ENCODE results near the gene MSX2. TPM values are rescaled to one million over a fixed set of nuclear protein-coding genes. Genes with fewer than 3 reads are reported as not detected.

MSX2 gene
- total RNA-seq (2021; ENCODE audit: unreplicated experiment) = 11.3 TPM
- polyA plus RNA-seq (2012) = 3.9 and 4.4 TPM in 2 replicates
- Bru-seq, nascent RNA = percentile 60 among the genes with signal in this experiment
- percentile 33 among the genes with signal in this experiment for BruChase-seq, experiment 1, labeled RNA remaining after a 6-hour chase
- percentile 71 among the genes with signal in this experiment for BruChase-seq, experiment 2, labeled RNA remaining after a 2-hour chase
- long read RNA-seq, transcript MSX2-201 (2 exons, 2,241 nt) = major isoform, 15 of 17 reads
- long read RNA-seq, partial matches to known transcripts = 0 of 17 reads
- long read RNA-seq, other reads (novel, unspliced or antisense) = 1 of 17 reads

DNA sequence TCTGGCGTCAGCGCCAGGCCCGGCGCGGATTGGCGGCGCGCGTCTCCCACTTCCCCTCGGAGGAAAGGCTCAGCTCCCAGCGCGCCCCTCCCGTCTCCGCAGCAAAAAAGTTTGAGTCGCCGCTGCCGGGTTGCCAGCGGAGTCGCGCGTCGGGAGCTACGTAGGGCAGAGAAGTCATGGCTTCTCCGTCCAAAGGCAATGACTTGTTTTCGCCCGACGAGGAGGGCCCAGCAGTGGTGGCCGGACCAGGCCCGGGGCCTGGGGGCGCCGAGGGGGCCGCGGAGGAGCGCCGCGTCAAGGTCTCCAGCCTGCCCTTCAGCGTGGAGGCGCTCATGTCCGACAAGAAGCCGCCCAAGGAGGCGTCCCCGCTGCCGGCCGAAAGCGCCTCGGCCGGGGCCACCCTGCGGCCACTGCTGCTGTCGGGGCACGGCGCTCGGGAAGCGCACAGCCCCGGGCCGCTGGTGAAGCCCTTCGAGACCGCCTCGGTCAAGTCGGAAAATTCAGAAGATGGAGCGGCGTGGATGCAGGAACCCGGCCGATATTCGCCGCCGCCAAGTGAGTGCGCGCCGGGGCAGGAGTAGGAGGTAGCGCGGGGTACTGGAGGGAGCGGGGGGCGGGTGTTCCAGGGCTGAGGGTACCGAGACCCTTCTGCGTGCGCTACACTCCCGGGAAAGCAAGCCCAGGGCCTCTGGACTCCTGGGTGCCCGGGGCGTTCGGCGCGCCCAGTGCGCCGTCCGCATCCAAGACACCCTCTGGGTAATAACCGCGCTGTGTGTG, at the start of gene MSX2:
MSX2 (plus strand) TSS at position 99 of the 777 bp plus-strand sequence; CDS start at position 177, 78 bp downstream.
- no peaks in the 10 kb centered on the region for H4K20me1 ChIP-seq (ENCODE audit: insufficient read depth)
- TF ChIP-seq YY1 (IDR thresholded peaks at IDR 0.05; ENCODE audit: extremely low read depth, insufficient replicate concordance, low read depth, low read length) (peak; percentile 32), ELF1 (IDR thresholded peaks at IDR 0.05; ENCODE audit: borderline replicate concordance, low read depth) (no peak), ZFX (IDR thresholded peaks at IDR 0.05) (peak; percentile 57), POLR2AphosphoS5 (IDR thresholded peaks at IDR 0.05; ENCODE audit: low read depth, low read length) (peak; percentile 83)
- TF ChIP-seq, protein P1, sequence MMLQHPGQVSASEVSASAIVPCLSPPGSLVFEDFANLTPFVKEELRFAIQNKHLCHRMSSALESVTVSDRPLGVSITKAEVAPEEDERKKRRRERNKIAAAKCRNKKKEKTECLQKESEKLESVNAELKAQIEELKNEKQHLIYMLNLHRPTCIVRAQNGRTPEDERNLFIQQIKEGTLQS (IDR thresholded peaks at IDR 0.05) = no peak
- TF ChIP-seq, protein P2, sequence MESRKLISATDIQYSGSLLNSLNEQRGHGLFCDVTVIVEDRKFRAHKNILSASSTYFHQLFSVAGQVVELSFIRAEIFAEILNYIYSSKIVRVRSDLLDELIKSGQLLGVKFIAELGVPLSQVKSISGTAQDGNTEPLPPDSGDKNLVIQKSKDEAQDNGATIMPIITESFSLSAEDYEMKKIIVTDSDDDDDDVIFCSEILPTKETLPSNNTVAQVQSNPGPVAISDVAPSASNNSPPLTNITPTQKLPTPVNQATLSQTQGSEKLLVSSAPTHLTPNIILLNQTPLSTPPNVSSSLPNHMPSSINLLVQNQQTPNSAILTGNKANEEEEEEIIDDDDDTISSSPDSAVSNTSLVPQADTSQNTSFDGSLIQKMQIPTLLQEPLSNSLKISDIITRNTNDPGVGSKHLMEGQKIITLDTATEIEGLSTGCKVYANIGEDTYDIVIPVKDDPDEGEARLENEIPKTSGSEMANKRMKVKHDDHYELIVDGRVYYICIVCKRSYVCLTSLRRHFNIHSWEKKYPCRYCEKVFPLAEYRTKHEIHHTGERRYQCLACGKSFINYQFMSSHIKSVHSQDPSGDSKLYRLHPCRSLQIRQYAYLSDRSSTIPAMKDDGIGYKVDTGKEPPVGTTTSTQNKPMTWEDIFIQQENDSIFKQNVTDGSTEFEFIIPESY (IDR thresholded peaks at IDR 0.05; ENCODE audit: extremely low read depth, insufficient replicate concordance, low read length) = no peak
- H3K4me2 ChIP-seq (ENCODE audit: low read length) = peak within 1 kb of the TSS; percentile 95
- H3K9me3 ChIP-seq (ENCODE audit: control insufficient read depth in 1 of 2, insufficient read depth in 1 of 2, low read depth in 1 of 2, low read length in 2 of 2) = no peaks in the 10 kb centered on the region
- ChIA-PET POLR2A (interaction anchor here (0.7 to 0.8 kb wide), 5 partner anchors 17 to 279 kb away, joined by 3 to 4 read pairs (median 3); no protein-coding TSS in a partner anchor), RAD21 (ENCODE audit: low non-redundant PET in 1 of 2, low total read pairs in 2 of 2, uncharacterized antibody in 2 of 2, unreplicated experiment in 2 of 2) (interaction anchor here (0.7 kb wide), 2 partner anchors 218 to 321 kb away, joined by 5 to 6 read pairs; no protein-coding TSS in a partner anchor), CTCF (interaction anchor here (0.7 to 0.9 kb wide), 2 partner anchors 141 to 305 kb away, joined by 3 to 5 read pairs; no protein-coding TSS in a partner anchor)
- no TSS peak for BruUV-seq (replicated peaks)
- H3K79me2 ChIP-seq (ENCODE audit: insufficient read depth, low read length) = peaks cover 38% of the 10 kb centered on the region
- peak within 1 kb of the TSS; percentile 63 for H2AFZ ChIP-seq (ENCODE audit: low read depth, low read length, poor library complexity, severe bottlenecking)
- peak; percentile 92 for ATAC-seq
- H3K27ac ChIP-seq (ENCODE audit: low read depth, low read length) = peak within 1 kb of the TSS; percentile 75
- H3K9ac ChIP-seq (ENCODE audit: low read length) = peak within 1 kb of the TSS; percentile 74
- intact Hi-C loops (cut with micrococcal nuclease) = loop anchor here (1.0 to 10.0 kb wide), 3 partner anchors 143 to 960 kb away; no protein-coding TSS in a partner anchor
- no peaks in the 10 kb centered on the region for H3K9me2 ChIP-seq (ENCODE audit: insufficient read depth)
- peak within 1 kb of the TSS; percentile 77 to 83 for H3K4me3 ChIP-seq (replicated peaks in 1 of 2; ENCODE audit: low read depth in 1 of 2, low read length in 2 of 2)
- DNase-seq (ENCODE audit: low read depth, low spot score) = peak; percentile 80
- peaks cover 5% of the 10 kb centered on the region in 2 experiments; a peak in 2 of 4 replicates for H3K36me3 ChIP-seq (ENCODE audit: control insufficient read depth in 1 of 2, insufficient read depth in 2 of 2, low read length in 2 of 2)
- H3K4me1 ChIP-seq (ENCODE audit: control insufficient read depth in 1 of 2, insufficient read depth in 2 of 2, low read length in 2 of 2) = peaks cover 7 to 35% of the 10 kb centered on the region in 2 experiments; a peak in 3 of 4 replicates
- H3K27me3 ChIP-seq (ENCODE audit: insufficient read depth, low read length) = peaks cover 19% of the 10 kb centered on the region; the same call in 1 of the 2 replicates
